ES-I3 (cell line): ENCODE results near the gene SERPINA5.

ENCODE experiments used
- H3K36me3 ChIP-seq: 2 replicates; pipeline ENCODE4 v1.6.1; 2013; ENCODE audit warnings: mild to moderate bottlenecking, low read length, control low read depth, moderate library complexity; ENCODE audit not compliant: insufficient read depth
- H3K4me1 ChIP-seq: 2 replicates; pipeline ENCODE4 v1.6.1; 2013; ENCODE audit warnings: mild to moderate bottlenecking, control low read depth, low read length; ENCODE audit not compliant: insufficient read depth
- H3K9ac ChIP-seq: 2 replicates; pipeline ENCODE4 v1.6.1; 2013; ENCODE audit warnings: low read depth, mild to moderate bottlenecking, low read length, moderate library complexity
- H3K9me3 ChIP-seq: 2 replicates; pipeline ENCODE4 v1.6.1; 2013; ENCODE audit warnings: mild to moderate bottlenecking, low read length, moderate library complexity; ENCODE audit not compliant: control insufficient read depth, insufficient read depth

Gene SERPINA5

DNA sequence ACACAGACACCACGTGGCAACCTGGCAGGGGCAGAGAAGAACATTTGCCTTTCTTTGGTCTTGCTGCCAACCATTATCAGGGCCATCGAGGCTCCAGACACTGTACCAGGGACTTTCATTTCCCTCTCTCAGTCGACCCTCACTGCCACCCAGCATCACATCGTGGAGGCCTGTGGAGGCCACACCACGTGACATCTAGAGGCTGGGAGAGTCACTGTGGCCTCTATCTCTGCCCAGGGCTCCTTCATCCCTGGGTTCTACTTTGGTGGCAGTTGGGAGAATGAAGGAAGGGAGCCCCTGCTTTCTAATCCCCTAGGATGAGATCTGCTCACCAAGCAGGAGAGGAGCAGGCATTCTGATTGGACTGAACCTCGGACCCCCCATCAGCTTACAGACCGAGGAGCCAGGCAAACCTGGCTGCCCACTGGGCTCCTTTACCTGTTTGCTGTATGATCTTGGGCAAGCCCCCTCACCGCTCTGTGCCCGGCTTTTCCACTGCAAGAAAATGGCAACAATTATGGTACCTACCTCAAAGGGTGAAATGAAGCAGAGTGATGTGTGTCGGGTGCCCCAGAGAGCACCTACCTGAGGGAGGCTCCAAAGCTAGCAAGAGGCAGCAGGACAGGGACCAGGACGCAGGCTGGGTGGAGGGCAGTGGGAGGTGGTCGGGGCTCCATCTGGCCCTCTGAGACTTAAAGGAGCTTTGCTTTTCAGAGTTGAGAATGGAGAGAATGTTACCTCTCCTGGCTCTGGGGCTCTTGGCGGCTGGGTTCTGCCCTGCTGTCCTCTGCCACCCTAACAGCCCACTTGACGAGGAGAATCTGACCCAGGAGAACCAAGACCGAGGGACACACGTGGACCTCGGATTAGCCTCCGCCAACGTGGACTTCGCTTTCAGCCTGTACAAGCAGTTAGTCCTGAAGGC lies 32.8 kb downstream of the SERPINA5 start:
- H3K36me3 ChIP-seq, result no peaks in the 10 kb centered on the region
- H3K9ac ChIP-seq, result no peak overlapping the region
- peaks cover 10% of the 10 kb centered on the region; the same call in 1 of the 2 replicates for H3K9me3 ChIP-seq
- H3K4me1 ChIP-seq, result peaks cover 3% of the 10 kb centered on the region; the same call in 1 of the 2 replicates

DNA sequence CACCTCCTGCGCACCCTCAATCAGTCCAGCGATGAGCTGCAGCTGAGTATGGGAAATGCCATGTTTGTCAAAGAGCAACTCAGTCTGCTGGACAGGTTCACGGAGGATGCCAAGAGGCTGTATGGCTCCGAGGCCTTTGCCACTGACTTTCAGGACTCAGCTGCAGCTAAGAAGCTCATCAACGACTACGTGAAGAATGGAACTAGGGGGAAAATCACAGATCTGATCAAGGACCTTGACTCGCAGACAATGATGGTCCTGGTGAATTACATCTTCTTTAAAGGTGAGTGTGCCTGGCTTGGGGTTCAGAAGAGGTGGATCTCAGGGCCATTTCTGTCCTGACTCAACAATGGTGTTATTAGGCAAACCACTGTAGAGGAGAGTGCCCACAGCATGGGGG lies 33.6 kb downstream of the SERPINA5 start:
- H3K9ac ChIP-seq, result no peak overlapping the region
- H3K4me1 ChIP-seq, result peaks cover 3% of the 10 kb centered on the region; the same call in 1 of the 2 replicates
- H3K9me3 ChIP-seq, result peaks cover 10% of the 10 kb centered on the region; the same call in 1 of the 2 replicates
- H3K36me3 ChIP-seq, result no peaks in the 10 kb centered on the region

DNA sequence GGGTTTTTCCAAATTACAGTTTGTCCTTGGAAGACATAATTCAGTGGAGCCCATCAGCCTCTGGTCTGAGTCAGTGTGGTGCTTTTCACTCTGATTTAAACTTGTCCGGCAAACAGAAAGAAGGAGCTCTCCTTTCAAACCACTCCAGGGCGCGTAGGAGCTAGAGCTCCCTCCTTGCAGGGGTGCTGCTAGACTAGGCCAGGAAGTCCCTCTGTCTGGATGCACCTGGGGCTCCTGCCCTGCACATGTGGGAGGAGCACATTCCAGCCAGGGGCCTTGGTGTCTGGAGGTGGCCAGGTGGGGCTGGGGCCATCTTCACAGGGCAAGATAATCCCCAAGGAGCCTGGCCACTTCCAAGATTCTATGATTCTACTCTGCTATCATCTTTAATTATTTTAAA lies 34.0 kb downstream of the SERPINA5 start:
- H3K4me1 ChIP-seq, result peaks cover 3% of the 10 kb centered on the region; the same call in 1 of the 2 replicates

DNA sequence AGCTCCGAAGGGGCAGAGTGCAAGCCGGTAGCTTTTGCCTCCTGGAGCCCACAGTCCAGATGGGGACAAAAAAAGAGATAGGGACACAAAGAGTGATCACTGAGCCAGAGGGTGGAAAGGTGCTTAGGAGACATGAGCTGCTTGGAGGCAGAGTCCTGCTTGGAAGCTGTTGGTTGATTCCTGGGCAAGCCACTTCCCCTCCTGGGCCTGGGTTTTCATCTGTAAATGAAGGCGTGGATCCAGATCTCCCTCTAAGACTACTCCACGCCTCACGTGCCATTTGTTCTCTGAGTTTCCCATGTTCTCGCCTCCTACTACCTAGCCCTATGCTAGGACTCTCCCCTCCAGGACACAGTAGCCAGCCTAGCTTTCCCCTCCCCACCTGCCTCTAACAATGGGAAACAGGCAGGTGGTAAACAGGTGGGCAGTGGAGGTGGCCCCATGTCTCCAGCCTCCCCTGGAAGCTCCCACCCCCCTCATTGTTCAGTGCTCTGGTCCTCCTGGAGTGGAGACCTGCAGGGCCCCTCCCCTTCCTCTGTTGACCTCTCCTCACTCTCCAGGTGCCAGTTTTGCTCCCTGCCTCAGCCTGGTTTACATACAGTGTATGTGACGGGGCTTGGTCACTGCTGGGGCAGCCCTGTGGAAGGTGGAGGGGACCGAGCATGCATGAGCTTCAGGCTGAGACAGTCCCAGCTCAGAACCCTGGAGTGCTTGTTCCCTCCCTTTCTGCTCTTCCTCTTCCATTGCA lies 34.8 kb downstream of the SERPINA5 start:
- Histone ChIP-seq H3K9ac (no peak overlapping the region), H3K9me3 (peaks cover 10% of the 10 kb centered on the region; the same call in 1 of the 2 replicates), H3K36me3 (no peaks in the 10 kb centered on the region), H3K4me1 (peaks cover 3% of the 10 kb centered on the region; the same call in 1 of the 2 replicates)

More for the DNA sequence above, 34.0 kb downstream of the SERPINA5 start:
- Histone ChIP-seq H3K36me3 (no peaks in the 10 kb centered on the region), H3K9me3 (peaks cover 10% of the 10 kb centered on the region; the same call in 1 of the 2 replicates), H3K9ac (no peak overlapping the region)

DNA sequence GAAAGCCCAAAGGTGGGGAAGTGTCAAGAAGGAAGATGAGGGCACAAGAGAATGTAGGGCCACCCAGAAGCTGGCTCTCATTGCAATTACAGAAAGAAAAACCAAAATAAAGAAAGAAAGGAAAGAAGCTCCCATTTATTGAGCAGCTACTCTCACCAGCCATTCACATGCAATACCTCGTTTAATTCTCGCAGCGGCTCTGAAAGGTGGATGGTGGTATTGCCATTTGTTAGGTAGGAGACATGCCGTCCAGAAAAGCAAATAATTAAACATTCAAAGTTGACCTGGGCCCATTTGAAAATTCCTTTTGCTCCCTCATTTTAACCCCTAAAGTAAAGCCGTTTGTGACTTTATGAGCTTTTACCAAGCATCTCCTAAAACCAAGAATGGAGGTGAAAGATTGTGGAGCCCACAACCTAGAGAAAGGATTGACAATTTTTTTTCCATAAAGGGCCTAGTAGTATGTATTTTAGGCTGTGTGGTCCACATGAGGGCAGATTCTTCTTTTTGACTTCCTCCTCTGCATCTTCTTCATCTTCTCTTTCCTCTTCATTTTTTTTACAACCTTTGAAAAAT lies 36.2 kb downstream of the SERPINA5 start:
- no peak overlapping the region for H3K9ac ChIP-seq
- H3K36me3 ChIP-seq, result no peaks in the 10 kb centered on the region
- H3K9me3 ChIP-seq, result peaks cover 10% of the 10 kb centered on the region; the same call in 1 of the 2 replicates
- peaks cover under 1% of the 10 kb centered on the region; the same call in 1 of the 2 replicates for H3K4me1 ChIP-seq

DNA sequence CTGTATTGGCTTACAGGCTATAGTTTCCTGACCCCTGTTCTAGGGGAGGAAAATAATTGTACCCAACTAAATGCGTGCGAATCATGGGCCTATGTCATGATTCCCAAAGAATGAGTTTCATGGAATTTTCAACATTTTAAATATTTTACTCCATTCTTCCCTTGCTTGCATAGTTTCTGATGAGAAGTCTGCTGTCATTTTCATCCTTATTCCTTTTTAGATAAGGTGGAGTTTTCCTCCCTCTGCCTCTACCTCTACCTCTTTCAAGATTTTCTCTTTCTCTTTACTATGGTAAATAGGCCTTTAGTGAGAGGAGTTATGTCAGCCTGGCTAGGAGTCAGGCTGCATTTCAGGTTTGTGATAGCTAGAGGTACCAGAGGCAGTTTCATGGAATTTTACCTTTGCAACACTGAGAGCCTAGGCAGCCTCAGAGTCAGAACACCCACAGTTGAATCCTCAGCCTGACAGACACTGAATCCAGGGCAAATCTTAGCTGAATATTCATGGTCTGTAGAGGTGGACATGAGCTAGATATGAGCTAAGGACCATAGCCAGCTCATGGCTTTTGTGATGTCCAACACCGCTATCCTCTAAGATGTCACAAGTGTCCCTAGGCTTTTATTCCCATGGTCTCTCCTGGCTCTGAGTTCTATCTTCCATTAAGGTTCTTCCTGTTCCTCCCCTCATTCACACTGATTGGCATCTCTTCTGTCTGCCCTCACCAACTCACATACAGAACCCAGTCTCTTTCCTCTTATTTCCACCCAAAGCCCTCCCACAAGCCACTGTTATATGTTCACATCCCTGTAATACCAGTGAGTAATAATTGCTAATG lies 37.0 kb downstream of the SERPINA5 start:
- Histone ChIP-seq H3K9me3 (peaks cover 10% of the 10 kb centered on the region; the same call in 1 of the 2 replicates), H3K9ac (no peak overlapping the region), H3K4me1 (no peaks in the 10 kb centered on the region), H3K36me3 (no peaks in the 10 kb centered on the region)

DNA sequence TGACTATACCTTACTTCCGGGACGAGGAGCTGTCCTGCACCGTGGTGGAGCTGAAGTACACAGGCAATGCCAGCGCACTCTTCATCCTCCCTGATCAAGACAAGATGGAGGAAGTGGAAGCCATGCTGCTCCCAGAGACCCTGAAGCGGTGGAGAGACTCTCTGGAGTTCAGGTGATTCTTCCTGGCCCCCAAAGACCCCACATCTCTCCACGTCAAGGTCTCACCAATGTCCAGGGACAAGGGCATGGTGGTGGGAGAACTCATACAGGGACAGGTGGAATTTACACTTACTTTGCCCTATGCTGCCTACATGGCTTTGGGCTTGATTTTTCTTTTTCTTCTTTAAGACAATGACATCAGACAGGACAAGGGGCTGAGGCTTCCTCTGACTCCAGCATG lies 38.1 kb downstream of the SERPINA5 start:
- H3K4me1 ChIP-seq, result no peaks in the 10 kb centered on the region
- H3K9ac ChIP-seq, result no peak overlapping the region

DNA sequence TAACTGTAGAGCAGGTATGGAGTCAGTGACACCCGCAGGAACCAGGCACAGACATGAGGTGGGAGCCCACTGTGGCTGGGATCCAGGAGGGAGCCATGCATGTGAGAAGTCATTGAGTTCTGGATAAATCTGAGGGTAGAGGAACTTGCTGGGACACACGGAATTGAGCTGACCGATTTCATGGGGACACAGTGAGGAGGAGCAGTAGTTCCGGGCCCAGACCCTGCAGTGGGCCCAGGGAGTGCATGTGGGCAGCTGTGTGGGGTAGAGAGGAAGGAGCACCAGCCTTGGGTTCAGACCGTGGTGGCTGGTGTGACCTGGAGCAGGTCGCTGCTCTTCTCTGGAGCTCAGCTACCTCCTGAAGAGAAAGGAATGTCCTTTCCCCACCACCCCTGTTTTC lies 39.4 kb downstream of the SERPINA5 start:
- no peak overlapping the region for H3K9ac ChIP-seq
- H3K4me1 ChIP-seq, result no peaks in the 10 kb centered on the region
- no peaks in the 10 kb centered on the region for H3K36me3 ChIP-seq
- H3K9me3 ChIP-seq, result peaks cover 10% of the 10 kb centered on the region; the same call in 1 of the 2 replicates

More for the DNA sequence above, 38.1 kb downstream of the SERPINA5 start:
- Histone ChIP-seq H3K36me3 (no peaks in the 10 kb centered on the region), H3K9me3 (peaks cover 10% of the 10 kb centered on the region; the same call in 1 of the 2 replicates)

DNA sequence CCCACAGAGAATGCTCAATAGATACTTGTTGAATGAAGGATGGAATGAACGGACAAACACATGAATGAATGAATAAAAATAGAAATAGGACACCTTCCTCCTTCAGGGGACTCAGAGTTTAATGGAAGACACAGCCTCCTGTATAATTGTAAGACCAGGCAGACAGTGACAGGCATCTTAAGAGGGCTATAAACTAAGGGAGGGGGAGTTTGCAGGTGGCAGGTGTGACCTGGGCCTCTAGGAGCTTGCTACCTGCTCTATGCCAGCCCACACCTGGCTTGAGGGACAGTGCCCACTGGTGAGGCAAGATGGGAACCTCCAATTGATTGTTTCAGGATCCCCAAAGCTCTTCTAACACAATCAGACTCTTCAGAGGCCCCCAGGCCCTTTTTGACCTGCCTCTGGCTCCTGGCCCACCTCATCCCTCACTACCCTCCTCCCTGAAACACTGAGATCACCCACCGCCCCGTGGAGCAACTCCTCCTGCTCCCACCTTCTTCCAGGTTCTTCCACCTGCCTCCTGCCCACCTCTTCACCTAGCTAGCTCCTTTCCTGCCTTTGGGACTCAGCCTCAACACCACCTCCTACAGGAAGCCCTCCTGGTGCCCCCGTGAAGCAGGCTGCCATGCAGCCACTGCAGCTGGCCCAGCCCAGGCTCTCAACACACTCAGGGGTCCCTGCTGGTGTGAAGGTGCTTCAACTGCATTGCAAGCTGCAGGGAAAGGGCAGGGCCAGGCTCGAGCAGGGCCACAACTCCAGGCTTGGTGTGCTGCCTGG lies 40.3 kb downstream of the SERPINA5 start:
- Histone ChIP-seq H3K36me3 (no peaks in the 10 kb centered on the region), H3K9me3 (peaks cover 10% of the 10 kb centered on the region; the same call in 1 of the 2 replicates), H3K9ac (no peak overlapping the region), H3K4me1 (no peaks in the 10 kb centered on the region)

DNA sequence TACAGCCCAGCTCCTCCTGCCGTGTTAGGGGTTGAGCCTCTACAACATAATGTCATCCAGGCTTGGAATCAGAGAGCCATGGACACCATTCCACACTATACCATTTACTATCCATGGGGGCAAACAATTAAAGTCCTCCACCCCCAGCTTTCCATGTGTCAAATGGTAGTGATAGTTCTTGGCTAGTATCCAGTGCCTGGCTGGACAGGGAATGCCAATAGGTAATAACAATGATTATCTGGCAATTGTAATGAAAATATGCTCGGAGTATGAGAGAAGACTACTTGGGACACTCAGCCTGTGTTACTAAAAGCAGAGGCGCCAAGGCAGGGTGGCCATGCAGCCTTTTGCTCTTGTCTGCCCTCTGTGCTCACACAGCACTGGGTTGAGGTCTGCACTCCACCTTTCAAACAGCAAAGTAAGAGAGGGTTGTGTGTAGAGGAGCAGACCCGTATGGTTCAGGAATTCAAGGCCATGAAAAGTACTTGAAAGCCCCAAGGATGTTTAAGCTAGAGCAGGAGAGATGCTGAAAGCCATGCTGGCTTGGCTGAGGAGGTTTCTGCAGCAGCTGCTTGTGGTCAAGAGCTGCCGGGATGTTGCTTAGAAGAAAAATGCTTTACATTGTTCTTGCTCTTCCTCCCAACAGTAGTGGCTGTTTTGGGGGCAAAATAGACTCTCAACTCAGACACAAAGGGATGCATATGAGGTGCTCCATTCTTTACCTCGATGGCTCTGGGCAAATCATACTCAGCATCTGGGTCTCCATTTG lies 41.6 kb downstream of the SERPINA5 start:
- Histone ChIP-seq H3K9ac (no peak overlapping the region), H3K9me3 (peaks cover 3% of the 10 kb centered on the region; the same call in 1 of the 2 replicates), H3K4me1 (no peaks in the 10 kb centered on the region), H3K36me3 (no peaks in the 10 kb centered on the region)

DNA sequence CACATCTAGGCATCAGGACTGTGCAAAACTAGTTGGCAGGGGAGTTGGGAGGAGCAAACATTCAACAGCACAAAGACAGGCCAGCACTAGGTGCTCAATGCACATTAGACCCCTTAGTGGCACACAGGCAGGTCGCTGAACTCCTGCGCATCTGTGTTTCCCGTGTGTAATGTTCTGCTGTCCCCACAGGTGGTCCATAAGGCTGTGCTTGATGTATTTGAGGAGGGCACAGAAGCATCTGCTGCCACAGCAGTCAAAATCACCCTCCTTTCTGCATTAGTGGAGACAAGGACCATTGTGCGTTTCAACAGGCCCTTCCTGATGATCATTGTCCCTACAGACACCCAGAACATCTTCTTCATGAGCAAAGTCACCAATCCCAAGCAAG lies 42.2 kb downstream of the SERPINA5 start:
- Histone ChIP-seq H3K9ac (no peak overlapping the region), H3K36me3 (no peaks in the 10 kb centered on the region), H3K9me3 (peaks cover 3% of the 10 kb centered on the region; the same call in 1 of the 2 replicates), H3K4me1 (no peaks in the 10 kb centered on the region)

DNA sequence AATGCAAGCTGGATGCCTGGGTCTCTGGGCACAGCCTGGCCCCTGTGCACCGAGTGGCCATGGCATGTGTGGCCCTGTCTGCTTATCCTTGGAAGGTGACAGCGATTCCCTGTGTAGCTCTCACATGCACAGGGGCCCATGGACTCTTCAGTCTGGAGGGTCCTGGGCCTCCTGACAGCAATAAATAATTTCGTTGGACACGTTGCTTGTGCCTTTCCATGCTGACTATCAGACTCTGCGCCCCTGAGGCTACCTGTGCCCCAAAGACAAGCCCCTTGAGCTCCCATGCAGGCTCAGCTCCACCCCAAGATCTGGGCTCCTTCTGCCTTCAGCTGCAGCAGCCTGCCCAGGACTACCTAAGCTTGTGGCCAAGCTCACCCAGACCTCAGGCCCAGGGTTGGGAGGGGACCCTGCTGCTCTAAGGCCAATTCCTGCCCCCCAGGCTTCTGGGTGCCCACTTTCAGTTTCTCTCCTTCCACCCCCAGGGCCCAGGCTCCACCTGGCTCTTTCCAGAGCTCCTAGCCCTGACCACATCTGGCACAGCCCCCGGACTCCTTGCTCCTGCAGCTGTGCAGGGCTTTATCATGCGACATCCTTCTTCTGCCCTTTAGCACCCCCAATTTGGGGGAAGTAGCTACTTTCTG lies 42.8 kb downstream of the SERPINA5 start:
- H3K9ac ChIP-seq, result no peak overlapping the region
- H3K36me3 ChIP-seq, result no peaks in the 10 kb centered on the region
- H3K4me1 ChIP-seq, result no peaks in the 10 kb centered on the region
- H3K9me3 ChIP-seq, result no peaks in the 10 kb centered on the region; the same call in 1 of the 2 replicates
